ENCODE data around the gene SSTR3.

DNA sequence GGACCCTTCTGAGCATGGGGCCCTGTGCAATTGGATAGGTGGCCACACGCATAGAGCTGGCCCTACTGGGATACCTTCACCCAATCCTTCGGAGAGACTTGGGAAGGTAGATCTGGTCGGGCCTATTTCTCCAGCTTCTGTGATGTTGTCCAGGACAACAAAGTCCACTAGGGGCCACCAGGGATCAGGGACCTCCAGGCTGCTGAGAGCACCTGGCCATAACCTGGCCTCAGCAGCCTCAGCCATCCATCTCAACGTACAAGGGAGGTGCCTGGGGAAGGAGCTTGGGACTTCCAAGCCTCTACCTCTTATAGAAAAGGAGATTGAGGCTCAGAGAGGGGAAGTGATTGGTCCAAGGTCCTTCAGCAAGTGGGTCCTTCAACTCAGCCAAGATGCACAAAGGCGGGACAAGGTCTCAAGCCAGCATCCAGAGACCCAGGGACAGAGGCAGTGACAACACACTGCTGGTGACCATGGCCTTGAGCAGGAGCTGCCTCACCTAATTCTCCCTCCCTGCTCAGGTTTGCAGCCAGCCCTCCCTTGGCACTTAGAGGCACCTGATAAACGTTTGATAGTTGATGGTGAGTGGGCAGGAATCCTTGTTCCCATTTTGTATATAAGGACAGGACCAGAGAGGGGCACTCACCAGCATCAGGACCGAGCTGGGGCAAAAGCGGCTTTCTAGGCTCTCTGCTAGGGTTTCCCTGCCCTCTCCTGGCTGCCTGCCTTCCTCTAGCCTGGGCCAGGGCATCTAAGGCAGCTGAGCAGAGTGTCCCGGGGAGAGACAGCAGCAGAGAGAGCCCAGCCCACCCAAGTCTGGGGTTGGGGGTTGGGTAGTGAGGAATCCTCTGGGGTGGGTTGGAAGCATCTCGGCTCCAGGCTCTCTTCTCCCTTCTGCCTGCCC, 27.3 kb upstream of the SSTR3 start:
- no peak for TF ChIP-seq MXI1 (IDR thresholded peaks at IDR 0.05; ENCODE audit: low read depth, low read length)
- TF ChIP-seq POLR2A (conservative IDR thresholded peaks at IDR 0.05) = no peak
- no peak for TF ChIP-seq FOXK2 (conservative IDR thresholded peaks at IDR 0.05 in 1 of 2, IDR thresholded peaks at IDR 0.05 in 1 of 2; ENCODE audit: low read depth in 2 of 2)
- no peak for TF ChIP-seq SMAD3 (CRISPR knock-in tag; conservative IDR thresholded peaks at IDR 0.05)
- TF ChIP-seq HLTF (IDR thresholded peaks at IDR 0.05) = no peak
- no peak for TF ChIP-seq CTCF (IDR thresholded peaks at IDR 0.05 in 2 of 3, conservative IDR thresholded peaks at IDR 0.05 in 1 of 3; ENCODE audit: insufficient read depth in 2 of 3, low read depth in 1 of 3, low read length in 3 of 3)
- TF ChIP-seq FOXP4 (CRISPR knock-in tag; IDR thresholded peaks at IDR 0.05; ENCODE audit: borderline replicate concordance) = no peak
- TF ChIP-seq ETV1 (tag; conservative IDR thresholded peaks at IDR 0.05; ENCODE audit: low read depth) = no peak
- TF ChIP-seq EP300 (IDR thresholded peaks at IDR 0.05; ENCODE audit: low read length) = no peak

Measured in K562 (cell line).